NB4 (cell line): ENCODE results near the gene SFRP5.

ENCODE experiments used
- POLR2A ChIP-seq: IDR thresholded peaks from 2 replicates; pipeline ENCODE4 v1.6.1; 2011; ENCODE audit warnings: mild to moderate bottlenecking; ENCODE audit not compliant: insufficient read length; ENCODE audit errors: extremely low read depth
- TF ChIP-seq, protein P1 (sequence below): IDR thresholded peaks from one replicate; pipeline ENCODE4 v1.5.1; 2012; ENCODE audit warnings: low read depth, low read length
- TF ChIP-seq, protein P2 (sequence below): IDR thresholded peaks from 2 replicates; pipeline ENCODE4 v1.6.1; 2011; ENCODE audit warnings: low read depth, low read length

DNA sequence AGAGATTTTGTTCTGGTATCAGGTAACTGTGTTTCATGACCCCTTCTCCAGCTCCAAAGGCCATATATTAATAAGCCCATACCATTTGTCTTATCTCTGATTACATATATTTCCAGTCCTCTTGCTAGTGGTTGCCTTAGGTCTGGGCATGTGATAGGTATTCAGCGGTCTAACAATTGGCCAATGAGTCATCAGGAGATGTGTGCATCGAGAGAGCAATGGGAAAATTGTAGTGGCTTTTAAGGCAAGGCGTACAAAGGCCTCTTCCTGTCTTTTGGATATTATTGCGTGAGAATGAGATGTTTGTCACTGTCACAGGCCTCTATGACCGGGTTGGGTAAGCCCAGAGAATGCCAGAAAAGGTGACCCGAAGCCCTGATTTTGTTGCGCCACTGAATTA is 38.6 kb upstream of the SFRP5 start:
- no peak for TF ChIP-seq POLR2A
- TF ChIP-seq, protein P1, sequence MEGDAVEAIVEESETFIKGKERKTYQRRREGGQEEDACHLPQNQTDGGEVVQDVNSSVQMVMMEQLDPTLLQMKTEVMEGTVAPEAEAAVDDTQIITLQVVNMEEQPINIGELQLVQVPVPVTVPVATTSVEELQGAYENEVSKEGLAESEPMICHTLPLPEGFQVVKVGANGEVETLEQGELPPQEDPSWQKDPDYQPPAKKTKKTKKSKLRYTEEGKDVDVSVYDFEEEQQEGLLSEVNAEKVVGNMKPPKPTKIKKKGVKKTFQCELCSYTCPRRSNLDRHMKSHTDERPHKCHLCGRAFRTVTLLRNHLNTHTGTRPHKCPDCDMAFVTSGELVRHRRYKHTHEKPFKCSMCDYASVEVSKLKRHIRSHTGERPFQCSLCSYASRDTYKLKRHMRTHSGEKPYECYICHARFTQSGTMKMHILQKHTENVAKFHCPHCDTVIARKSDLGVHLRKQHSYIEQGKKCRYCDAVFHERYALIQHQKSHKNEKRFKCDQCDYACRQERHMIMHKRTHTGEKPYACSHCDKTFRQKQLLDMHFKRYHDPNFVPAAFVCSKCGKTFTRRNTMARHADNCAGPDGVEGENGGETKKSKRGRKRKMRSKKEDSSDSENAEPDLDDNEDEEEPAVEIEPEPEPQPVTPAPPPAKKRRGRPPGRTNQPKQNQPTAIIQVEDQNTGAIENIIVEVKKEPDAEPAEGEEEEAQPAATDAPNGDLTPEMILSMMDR = no peak
- TF ChIP-seq, protein P2, sequence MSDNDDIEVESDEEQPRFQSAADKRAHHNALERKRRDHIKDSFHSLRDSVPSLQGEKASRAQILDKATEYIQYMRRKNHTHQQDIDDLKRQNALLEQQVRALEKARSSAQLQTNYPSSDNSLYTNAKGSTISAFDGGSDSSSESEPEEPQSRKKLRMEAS = no peak
